IPS-20b (cell line): Measurements from ENCODE around the gene CD151.
A peak's percentile ranks its signal among the peaks of the same experiment; 100 is the strongest.

Experiments used
- H3K27ac ChIP-seq: one replicate; pipeline ENCODE4 v1.5.1; 2013; ENCODE audit warnings: low read length
- H3K27me3 ChIP-seq: 2 replicates; pipeline ENCODE4 v1.6.1; 2013; ENCODE audit warnings: mild to moderate bottlenecking, low read length, inconsistent platforms; ENCODE audit not compliant: insufficient read depth
- H3K36me3 ChIP-seq: 2 replicates; pipeline ENCODE4 v1.6.1; 2013; ENCODE audit warnings: low read depth, mild to moderate bottlenecking, inconsistent platforms, low read length, moderate library complexity; ENCODE audit not compliant: insufficient read depth
- H3K4me1 ChIP-seq: 2 replicates; pipeline ENCODE4 v1.6.1; 2013; ENCODE audit warnings: mild to moderate bottlenecking, control low read depth, inconsistent platforms, low read length, moderate library complexity; ENCODE audit not compliant: insufficient read depth
- H3K4me3 ChIP-seq: 2 replicates; pipeline ENCODE4 v1.5.1; 2013; ENCODE audit warnings: mild to moderate bottlenecking, low read length, inconsistent platforms
- H3K9ac ChIP-seq: 2 replicates; pipeline ENCODE4 v1.6.1; 2013; ENCODE audit warnings: low read depth, mild to moderate bottlenecking, inconsistent platforms, low read length, moderate library complexity
- H3K9me3 ChIP-seq: 2 replicates; pipeline ENCODE4 v1.6.1; 2013; ENCODE audit warnings: mild to moderate bottlenecking, low read depth, low read length, inconsistent platforms; ENCODE audit not compliant: insufficient read depth

CD151 gene

DNA sequence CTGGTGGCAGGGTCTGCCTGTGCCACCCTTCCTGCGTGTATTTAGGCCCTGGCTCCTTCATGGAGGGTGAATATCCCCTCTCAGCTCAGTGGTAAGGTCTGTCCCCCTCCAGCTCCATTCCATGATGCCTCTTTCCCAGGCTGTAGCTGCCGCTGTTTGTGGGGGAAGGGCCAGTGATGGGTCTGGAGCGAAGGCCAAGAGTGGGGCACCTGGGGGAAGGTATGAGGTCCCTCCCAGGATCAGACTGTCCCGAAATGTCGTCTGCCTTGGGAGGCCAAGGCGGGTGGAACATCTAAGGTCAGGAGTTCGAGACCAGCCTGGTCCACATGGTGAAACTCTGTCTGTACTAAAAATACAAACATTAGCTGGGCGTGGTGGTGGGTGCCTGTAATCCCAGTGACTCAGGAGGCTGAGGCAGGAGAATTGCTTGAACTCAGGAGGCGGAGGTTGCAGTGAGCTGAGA, 1.1 kb downstream of the CD151 start:
- Histone ChIP-seq H3K9ac (no peak overlapping the region), H3K9me3 (no peaks in the 10 kb centered on the region), H3K4me1 (peaks cover 18% of the 10 kb centered on the region), H3K27ac (no peak overlapping the region), H3K36me3 (peaks cover 22% of the 10 kb centered on the region; the same call in 1 of the 2 replicates), H3K4me3 (peak overlapping the region; percentile 69; the same call in 1 of the 2 replicates), H3K27me3 (peaks cover 45% of the 10 kb centered on the region)

DNA sequence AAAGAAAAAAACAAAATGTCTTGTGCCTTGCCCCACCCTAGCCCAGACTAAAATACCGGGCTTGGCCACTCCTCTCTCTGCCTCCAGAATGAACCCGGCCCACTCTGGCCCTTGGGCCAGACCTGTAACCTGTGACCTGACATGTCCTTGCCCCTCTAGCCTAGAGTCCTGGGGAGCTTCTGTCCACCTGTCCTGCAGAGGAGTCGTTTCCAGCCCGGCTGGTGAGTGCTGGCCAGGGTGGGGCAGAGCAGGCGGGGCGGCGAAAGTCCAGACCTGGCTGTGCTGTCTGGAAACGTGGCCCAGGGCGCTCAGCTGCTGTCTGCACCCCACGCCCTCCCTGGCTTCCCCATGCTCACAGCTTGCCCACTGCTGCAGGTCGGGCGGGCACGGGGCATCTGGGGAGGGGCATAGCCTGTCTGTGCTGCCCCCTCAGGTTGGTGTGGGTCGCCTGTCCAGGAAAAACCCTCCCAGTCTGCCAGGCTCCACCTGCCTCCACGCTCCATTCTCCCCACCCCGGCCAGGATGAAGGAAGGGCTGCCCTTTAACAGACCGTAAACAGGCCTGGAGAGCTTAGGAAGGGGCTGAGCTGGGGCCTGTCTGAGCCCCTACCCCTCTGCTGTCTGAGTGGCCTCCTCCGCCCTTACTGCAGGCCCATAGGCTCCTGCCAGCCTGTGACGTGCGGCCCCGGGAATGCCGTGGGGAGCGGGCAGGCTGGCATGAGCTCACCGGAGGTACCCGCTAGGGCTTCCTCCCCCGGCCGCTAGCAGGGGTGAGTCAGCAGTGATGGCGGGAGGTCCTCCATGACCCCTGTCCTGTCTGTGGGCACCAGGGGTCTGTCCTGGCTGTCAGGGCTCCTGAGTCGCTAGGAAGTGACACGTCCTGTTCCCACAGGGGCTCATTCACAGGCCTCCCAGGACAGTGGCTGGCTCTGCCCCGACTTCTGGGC, 1.9 kb downstream of the CD151 start:
- peaks cover 30% of the 10 kb centered on the region for H3K36me3 ChIP-seq
- no peak overlapping the region for H3K27ac ChIP-seq
- H3K9ac ChIP-seq, result no peak overlapping the region
- no peaks in the 10 kb centered on the region for H3K9me3 ChIP-seq
- no peak overlapping the region for H3K4me3 ChIP-seq
- peaks cover 37% of the 10 kb centered on the region for H3K27me3 ChIP-seq
- H3K4me1 ChIP-seq, result peaks cover 16% of the 10 kb centered on the region

DNA sequence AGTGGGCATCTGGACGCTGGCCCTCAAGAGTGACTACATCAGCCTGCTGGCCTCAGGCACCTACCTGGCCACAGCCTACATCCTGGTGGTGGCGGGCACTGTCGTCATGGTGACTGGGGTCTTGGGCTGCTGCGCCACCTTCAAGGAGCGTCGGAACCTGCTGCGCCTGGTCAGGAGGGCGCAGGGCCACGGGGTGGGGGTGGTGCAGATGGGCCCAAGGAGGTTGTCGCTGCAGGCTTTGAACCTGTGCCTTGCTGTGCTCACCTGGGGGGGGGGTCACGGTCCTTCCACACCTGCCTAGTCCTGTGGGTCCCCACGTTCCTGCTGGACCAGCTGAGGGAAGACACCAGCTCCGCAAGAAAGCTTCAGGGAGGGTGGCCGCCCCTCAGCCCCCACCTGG, 3.5 kb downstream of the CD151 start:
- peaks cover 21% of the 10 kb centered on the region for H3K4me1 ChIP-seq
- no peaks in the 10 kb centered on the region for H3K9me3 ChIP-seq
- H3K36me3 ChIP-seq, result peaks cover 43% of the 10 kb centered on the region
- H3K27me3 ChIP-seq, result peaks cover 21% of the 10 kb centered on the region
- H3K27ac ChIP-seq, result no peak overlapping the region
- H3K9ac ChIP-seq, result no peak overlapping the region
- no peak overlapping the region for H3K4me3 ChIP-seq

DNA sequence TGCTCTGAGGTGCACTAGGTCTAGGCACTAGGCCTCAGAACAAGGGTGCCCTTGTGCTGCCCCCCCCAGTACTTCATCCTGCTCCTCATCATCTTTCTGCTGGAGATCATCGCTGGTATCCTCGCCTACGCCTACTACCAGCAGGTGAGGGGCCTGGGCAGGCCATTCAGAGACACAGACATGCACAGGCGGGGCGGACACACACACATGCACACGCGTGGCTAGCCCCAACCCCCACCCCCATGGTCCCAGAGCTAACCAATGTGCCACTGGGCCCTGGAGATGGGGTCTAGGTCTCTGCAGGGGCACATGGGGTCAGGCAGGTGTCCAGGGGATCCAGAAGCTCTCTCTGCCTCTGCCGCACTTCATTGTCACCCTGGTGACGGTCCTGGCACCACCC, 3.9 kb downstream of the CD151 start:
- Histone ChIP-seq H3K9ac (no peak overlapping the region), H3K36me3 (peaks cover 43% of the 10 kb centered on the region), H3K4me3 (no peak overlapping the region), H3K27ac (no peak overlapping the region), H3K4me1 (peaks cover 19% of the 10 kb centered on the region), H3K9me3 (no peaks in the 10 kb centered on the region), H3K27me3 (peaks cover 17% of the 10 kb centered on the region)

DNA sequence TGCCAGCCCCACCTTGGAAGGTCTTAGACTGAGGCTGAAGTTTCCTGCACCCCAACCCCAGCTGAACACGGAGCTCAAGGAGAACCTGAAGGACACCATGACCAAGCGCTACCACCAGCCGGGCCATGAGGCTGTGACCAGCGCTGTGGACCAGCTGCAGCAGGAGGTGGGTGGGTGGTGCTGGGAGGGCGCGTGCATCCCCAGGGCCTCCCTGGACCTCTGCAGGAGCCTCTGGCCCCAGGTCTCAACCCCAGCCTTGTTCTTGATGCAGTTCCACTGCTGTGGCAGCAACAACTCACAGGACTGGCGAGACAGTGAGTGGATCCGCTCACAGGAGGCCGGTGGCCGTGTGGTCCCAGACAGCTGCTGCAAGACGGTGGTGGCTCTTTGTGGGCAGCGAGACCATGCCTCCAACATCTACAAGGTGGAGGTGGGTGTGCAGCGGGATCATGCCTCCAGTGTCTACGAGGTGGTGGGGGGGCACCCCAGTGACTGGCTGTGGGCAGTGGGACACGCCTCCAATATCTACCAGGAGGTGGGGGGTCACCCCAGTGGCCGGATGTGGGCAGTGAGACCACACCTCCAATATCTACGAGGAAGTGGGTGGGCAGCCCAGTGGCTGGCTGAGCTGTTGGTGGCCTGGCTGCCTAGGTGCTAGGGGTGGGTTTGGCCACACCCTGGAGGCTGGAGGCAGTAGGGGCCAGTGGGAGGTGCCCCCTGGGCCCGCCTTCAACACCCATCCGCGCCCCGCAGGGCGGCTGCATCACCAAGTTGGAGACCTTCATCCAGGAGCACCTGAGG, 4.6 kb downstream of the CD151 start:
- no peak overlapping the region for H3K9ac ChIP-seq
- no peaks in the 10 kb centered on the region for H3K9me3 ChIP-seq
- H3K36me3 ChIP-seq, result peaks cover 43% of the 10 kb centered on the region
- no peak overlapping the region for H3K27ac ChIP-seq
- no peak overlapping the region for H3K4me3 ChIP-seq
- H3K27me3 ChIP-seq, result peaks cover 10% of the 10 kb centered on the region; the same call in 1 of the 2 replicates
- H3K4me1 ChIP-seq, result peaks cover 13% of the 10 kb centered on the region

DNA sequence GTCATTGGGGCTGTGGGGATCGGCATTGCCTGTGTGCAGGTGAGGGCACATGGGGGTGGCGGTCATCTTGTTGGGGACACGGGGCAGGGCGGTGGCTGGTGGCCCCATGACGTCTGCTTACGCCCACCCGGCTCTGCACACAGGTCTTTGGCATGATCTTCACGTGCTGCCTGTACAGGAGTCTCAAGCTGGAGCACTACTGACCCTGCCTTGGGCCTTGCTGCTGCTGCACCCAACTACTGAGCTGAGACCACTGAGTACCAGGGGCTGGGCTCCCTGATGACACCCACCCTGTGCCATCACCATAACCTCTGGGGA, 5.2 kb downstream of the CD151 start:
- H3K27me3 ChIP-seq, result peaks cover 8% of the 10 kb centered on the region; the same call in 1 of the 2 replicates
- peaks cover 13% of the 10 kb centered on the region for H3K4me1 ChIP-seq
- H3K9me3 ChIP-seq, result no peaks in the 10 kb centered on the region

DNA sequence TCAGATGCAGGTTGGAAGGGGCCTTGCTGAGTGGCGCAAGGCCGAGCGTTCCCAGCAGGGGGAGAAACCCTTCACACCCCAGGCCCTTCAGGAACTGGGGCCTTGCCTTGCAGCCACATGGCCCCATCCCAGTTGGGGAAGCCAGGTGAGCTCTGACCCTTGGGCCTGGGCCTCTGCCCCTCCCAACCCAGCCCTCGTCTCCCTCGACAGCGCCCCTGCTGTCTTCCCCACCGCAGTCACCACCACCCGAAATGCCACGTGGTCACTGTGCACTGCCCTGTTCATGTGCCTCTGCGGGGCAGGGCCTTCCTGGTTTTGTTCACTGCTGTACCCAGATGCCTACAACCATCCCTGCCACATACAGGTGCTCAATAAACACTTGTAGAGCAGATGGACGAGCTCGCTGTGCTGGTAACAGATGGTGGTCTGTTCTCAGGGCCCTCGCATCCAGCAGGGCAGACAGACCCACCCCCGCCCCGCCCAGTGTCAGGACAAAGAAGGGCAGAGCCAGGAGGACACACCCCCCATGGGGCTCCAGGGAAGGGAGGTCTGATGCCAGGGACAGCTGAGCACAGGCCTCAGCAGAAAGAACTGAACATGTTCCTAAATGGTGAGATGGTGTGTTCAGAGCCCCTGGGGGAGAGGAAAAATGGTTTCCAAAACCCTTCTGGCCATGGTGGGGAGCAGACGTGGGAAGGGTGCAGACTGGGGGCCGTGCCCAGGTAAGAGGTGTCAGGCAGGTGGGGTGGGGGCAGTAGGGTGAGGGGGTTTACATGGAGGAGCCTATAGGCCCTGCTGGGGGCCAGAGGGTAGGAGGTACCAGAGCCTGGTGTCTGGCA, 5.9 kb downstream of the CD151 start:
- peaks cover 43% of the 10 kb centered on the region for H3K36me3 ChIP-seq
- peaks cover 13% of the 10 kb centered on the region for H3K4me1 ChIP-seq
- no peak overlapping the region for H3K27ac ChIP-seq
- no peak overlapping the region for H3K4me3 ChIP-seq
- peaks cover 4% of the 10 kb centered on the region; the same call in 1 of the 2 replicates for H3K27me3 ChIP-seq
- H3K9me3 ChIP-seq, result no peaks in the 10 kb centered on the region
- H3K9ac ChIP-seq, result no peak overlapping the region

More for the DNA sequence above, 5.2 kb downstream of the CD151 start:
- H3K36me3 ChIP-seq, result peaks cover 43% of the 10 kb centered on the region
- H3K4me3 ChIP-seq, result no peak overlapping the region
- no peak overlapping the region for H3K27ac ChIP-seq
- no peak overlapping the region for H3K9ac ChIP-seq

DNA sequence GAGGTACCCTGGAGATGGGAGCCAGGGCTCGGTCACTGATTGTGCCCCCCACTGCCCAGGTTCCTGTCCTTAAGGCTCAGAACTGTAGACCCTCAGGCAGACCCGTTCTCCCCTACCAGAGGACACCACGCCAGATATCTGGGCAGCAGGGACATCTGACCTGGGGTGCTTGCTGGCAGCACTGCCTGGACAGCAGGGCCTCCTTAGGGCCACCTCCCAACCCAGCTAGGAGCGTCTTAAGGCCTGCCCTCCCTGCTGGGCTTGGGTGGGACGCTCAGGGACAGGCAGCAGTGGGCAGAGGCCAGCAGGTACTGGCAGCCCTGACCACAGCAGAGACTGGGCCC, 6.5 kb downstream of the CD151 start:
- H3K27me3 ChIP-seq, result no peaks in the 10 kb centered on the region
- no peak overlapping the region for H3K4me3 ChIP-seq
- H3K27ac ChIP-seq, result no peak overlapping the region
- peaks cover 10% of the 10 kb centered on the region for H3K4me1 ChIP-seq
- no peak overlapping the region for H3K9ac ChIP-seq
- no peaks in the 10 kb centered on the region for H3K9me3 ChIP-seq
- H3K36me3 ChIP-seq, result peaks cover 43% of the 10 kb centered on the region

DNA sequence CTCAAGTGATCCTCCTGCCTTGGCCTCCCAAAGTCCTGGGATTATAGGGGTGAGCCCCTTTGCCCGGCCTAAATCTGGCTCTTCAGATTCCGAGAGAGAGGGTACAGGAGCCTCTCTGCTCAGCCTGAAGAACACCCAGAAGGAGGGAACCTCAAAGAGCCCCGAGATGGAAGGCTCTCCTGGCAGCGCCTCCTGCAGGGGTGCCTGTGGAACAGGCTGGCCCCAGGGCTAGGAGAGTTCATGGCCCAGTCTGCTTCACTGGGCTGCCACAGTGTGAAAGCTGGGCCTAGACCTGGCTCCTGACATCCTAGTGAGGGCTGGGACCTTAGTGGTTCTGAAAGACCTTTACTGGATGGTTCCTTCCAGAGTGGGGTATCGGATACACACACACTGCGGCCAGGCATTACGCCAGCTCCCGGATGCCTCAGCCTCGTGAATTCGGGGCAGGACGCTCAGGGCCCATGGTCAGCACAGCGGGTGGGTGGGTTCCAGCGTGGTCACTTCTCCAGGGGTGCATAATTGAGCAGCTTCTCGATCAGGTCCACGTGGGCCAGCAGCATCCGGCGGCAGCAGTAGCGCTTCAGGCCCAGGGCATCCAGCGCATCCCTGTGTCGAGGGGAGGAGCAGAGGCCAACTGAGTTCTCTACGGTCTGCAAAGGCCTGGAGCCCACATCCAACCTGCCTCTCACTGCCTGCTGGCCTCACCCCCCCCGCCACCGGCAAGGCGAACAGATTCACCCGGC, 7.3 kb downstream of the CD151 start:
- peaks cover 43% of the 10 kb centered on the region for H3K36me3 ChIP-seq
- H3K9me3 ChIP-seq, result no peaks in the 10 kb centered on the region
- H3K27ac ChIP-seq, result no peak overlapping the region
- peaks cover 10% of the 10 kb centered on the region; the same call in 1 of the 2 replicates for H3K4me1 ChIP-seq
- H3K9ac ChIP-seq, result no peak overlapping the region
- H3K4me3 ChIP-seq, result no peak overlapping the region
- no peaks in the 10 kb centered on the region for H3K27me3 ChIP-seq

DNA sequence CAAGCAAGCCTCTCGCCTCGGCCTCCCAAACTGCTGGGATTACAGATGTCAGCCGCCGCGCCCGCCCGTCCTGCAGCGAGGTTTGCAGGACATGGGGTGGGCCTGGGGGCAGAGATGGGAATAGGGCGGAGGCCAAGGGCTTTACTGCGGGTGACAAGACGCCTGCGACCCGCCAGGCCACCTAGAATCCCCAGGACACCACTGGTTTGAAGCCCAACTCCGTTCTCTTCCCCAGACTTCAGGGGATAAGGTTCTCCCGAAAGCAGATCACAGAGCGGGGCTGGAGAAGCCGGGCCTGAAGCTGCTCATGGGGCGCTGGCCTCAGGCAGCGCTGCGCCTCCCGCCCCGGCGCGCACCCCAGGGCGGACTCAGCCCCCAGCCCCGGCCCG, 9.2 kb downstream of the CD151 start:
- Histone ChIP-seq H3K4me1 (peaks cover 18% of the 10 kb centered on the region; the same call in 1 of the 2 replicates), H3K27me3 (no peaks in the 10 kb centered on the region), H3K36me3 (peaks cover 37% of the 10 kb centered on the region), H3K9me3 (no peaks in the 10 kb centered on the region), H3K27ac (peak overlapping the region; percentile 81), H3K9ac (peak overlapping the region; percentile 86), H3K4me3 (peak overlapping the region; percentile 96)
